Measurements from ENCODE around the gene HS6ST3. TPM values are rescaled to one million over a fixed set of nuclear protein-coding genes. Genes with fewer than 3 reads are reported as not detected.

Gene HS6ST3
- total and polyA plus RNA-seq, 2 donors (not counting 3 experiments of a cell fraction or from before 2014, with no cell fraction given) = 0.03 to 0.15 TPM

DNA sequence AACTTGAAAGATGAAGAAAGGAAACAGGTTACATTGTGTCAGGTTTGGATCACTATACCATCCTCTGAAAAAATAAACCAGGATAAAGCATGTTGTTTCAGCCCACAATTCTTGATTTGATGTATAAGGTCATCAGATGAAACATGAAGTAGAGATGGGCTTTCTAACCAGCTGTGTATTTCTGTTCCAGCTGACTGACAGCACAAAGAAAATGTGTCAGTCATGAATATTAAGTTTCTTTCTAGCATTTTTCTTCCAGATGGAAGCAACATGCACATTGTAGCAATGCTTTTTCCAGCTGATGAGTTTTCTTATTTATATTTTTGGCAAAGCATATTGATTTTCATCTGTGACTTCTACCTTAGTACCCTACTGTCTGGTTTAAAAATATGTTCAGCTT lies 704.8 kb downstream of the HS6ST3 start:
- ChIA-PET CTCF (no interaction called here), POLR2A (no interaction called here)
- intact Hi-C loops (cut with micrococcal nuclease) = no loop called here
- dilution Hi-C loops (cut with MboI; ENCODE audit: extremely low pct_ligation_motif_present, low sequenced_read_pairs) = no loop called here
- H3K9me1 ChIP-seq (replicated peaks; ENCODE audit: control insufficient read depth, extremely low read depth, insufficient read depth, low read length) = no peaks in the 10 kb centered on the region
- H3K4me2 ChIP-seq (ENCODE audit: insufficient read depth, low read length) = no peak overlapping the region
- H4K20me1 ChIP-seq (replicated peaks; ENCODE audit: control insufficient read depth, extremely low read depth, insufficient read depth, low read length) = no peaks in the 10 kb centered on the region
- H3K79me2 ChIP-seq (ENCODE audit: control insufficient read depth, insufficient read depth, low read length) = no peaks in the 10 kb centered on the region
- H3K4me1 ChIP-seq (ENCODE audit: control insufficient read depth, extremely low read depth, insufficient read depth, low read length) = no peaks in the 10 kb centered on the region
- H3K27ac ChIP-seq (ENCODE audit: insufficient read depth, low read depth, low read length) = no peak overlapping the region
- no peak overlapping the region for H3K9ac ChIP-seq (replicated peaks; ENCODE audit: extremely low read depth, insufficient read depth, low read length)
- no peaks in the 10 kb centered on the region for H3K27me3 ChIP-seq (ENCODE audit: control insufficient read depth in 2 of 2, insufficient read depth in 2 of 2, low read length in 2 of 2)
- no peaks in the 10 kb centered on the region for H3K9me3 ChIP-seq (replicated peaks; ENCODE audit: control insufficient read depth, insufficient read depth, low read length)
- TF ChIP-seq, protein P1, sequence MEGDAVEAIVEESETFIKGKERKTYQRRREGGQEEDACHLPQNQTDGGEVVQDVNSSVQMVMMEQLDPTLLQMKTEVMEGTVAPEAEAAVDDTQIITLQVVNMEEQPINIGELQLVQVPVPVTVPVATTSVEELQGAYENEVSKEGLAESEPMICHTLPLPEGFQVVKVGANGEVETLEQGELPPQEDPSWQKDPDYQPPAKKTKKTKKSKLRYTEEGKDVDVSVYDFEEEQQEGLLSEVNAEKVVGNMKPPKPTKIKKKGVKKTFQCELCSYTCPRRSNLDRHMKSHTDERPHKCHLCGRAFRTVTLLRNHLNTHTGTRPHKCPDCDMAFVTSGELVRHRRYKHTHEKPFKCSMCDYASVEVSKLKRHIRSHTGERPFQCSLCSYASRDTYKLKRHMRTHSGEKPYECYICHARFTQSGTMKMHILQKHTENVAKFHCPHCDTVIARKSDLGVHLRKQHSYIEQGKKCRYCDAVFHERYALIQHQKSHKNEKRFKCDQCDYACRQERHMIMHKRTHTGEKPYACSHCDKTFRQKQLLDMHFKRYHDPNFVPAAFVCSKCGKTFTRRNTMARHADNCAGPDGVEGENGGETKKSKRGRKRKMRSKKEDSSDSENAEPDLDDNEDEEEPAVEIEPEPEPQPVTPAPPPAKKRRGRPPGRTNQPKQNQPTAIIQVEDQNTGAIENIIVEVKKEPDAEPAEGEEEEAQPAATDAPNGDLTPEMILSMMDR (IDR thresholded peaks at IDR 0.05; ENCODE audit: extremely low read depth in 1 of 2, insufficient read depth in 1 of 2, low read depth in 1 of 2, low read length in 2 of 2) = no peak
- no peak overlapping the region for H2AFZ ChIP-seq (ENCODE audit: low read depth, low read length)
- DNase-seq (ENCODE audit: low read depth, low spot score) (no peak), FAIRE-seq (no peak)
- no peak overlapping the region for H3K4me3 ChIP-seq (replicated peaks in 1 of 3; ENCODE audit: insufficient read depth in 1 of 3, low read depth in 1 of 3, low read length in 3 of 3)
- no TSS peak for BruUV-seq (replicated peaks)
- no peaks in the 10 kb centered on the region for H3K36me3 ChIP-seq (ENCODE audit: control insufficient read depth in 2 of 2, extremely low read depth in 1 of 2, insufficient read depth in 2 of 2, low read length in 2 of 2)

DNA sequence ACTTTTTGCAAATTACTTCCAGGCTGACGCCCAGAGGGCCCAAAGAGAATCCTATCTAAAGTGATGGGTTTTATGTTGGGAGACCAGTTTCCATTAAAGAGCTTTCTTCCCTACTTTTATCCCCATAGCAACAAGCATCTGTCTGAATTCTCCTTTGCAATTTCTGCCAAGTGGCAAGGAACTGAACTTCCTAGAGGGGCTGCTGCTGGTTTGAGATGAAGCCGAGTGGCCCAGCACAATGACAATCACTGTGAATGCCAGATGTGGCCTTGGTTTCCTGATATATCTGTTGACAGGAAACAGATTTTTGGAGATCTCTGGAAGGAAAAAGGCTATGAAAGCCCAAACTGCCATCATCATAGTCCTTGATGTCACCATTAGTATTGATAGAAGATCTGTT lies 705.8 kb downstream of the HS6ST3 start:
- H3K4me2 ChIP-seq (ENCODE audit: insufficient read depth, low read length) = no peak overlapping the region
- H2AFZ ChIP-seq (ENCODE audit: low read depth, low read length) = no peak overlapping the region
- BruUV-seq (replicated peaks) = no TSS peak
- no peaks in the 10 kb centered on the region for H3K4me1 ChIP-seq (ENCODE audit: control insufficient read depth, extremely low read depth, insufficient read depth, low read length)
- H3K27ac ChIP-seq (ENCODE audit: insufficient read depth, low read depth, low read length) = no peak overlapping the region
- no peaks in the 10 kb centered on the region for H3K9me3 ChIP-seq (replicated peaks; ENCODE audit: control insufficient read depth, insufficient read depth, low read length)
- dilution Hi-C loops (cut with MboI; ENCODE audit: extremely low pct_ligation_motif_present, low sequenced_read_pairs) = no loop called here
- ChIA-PET POLR2A (no interaction called here), CTCF (no interaction called here)
- no peaks in the 10 kb centered on the region for H3K36me3 ChIP-seq (ENCODE audit: control insufficient read depth in 2 of 2, extremely low read depth in 1 of 2, insufficient read depth in 2 of 2, low read length in 2 of 2)
- FAIRE-seq (no peak), DNase-seq (ENCODE audit: low read depth, low spot score) (no peak)
- H3K4me3 ChIP-seq (replicated peaks in 1 of 3; ENCODE audit: insufficient read depth in 1 of 3, low read depth in 1 of 3, low read length in 3 of 3) = no peak overlapping the region
- no peaks in the 10 kb centered on the region for H3K79me2 ChIP-seq (ENCODE audit: control insufficient read depth, insufficient read depth, low read length)
- no peaks in the 10 kb centered on the region for H4K20me1 ChIP-seq (replicated peaks; ENCODE audit: control insufficient read depth, extremely low read depth, insufficient read depth, low read length)
- TF ChIP-seq GATA2 (IDR thresholded peaks at IDR 0.05; ENCODE audit: insufficient read depth, insufficient read length, low read depth, low read length) = no peak
- TF ChIP-seq POLR2AphosphoS5 (IDR thresholded peaks at IDR 0.05; ENCODE audit: insufficient read depth, low read depth, low read length) = no peak
- TF ChIP-seq FOS (IDR thresholded peaks at IDR 0.05; ENCODE audit: borderline replicate concordance, insufficient read depth, low read length) = no peak
- TF ChIP-seq JUN (IDR thresholded peaks at IDR 0.05; ENCODE audit: borderline replicate concordance, insufficient read depth, insufficient read length, low read depth) = no peak
- TF ChIP-seq MYC (IDR thresholded peaks at IDR 0.05; ENCODE audit: low read depth, low read length) = no peak
- no peak for TF ChIP-seq MAX (IDR thresholded peaks at IDR 0.05; ENCODE audit: insufficient read depth, insufficient read length)
- no peak for TF ChIP-seq POLR2A (IDR thresholded peaks at IDR 0.05; ENCODE audit: low read depth, low read length)
- TF ChIP-seq EZH2 (IDR thresholded peaks at IDR 0.05; ENCODE audit: borderline replicate concordance, low read depth, low read length, severe bottlenecking) = no peak
- TF ChIP-seq, protein P1 (IDR thresholded peaks at IDR 0.05; ENCODE audit: extremely low read depth in 1 of 2, insufficient read depth in 1 of 2, low read depth in 1 of 2, low read length in 2 of 2) = no peak
- no peak overlapping the region for H3K9ac ChIP-seq (replicated peaks; ENCODE audit: extremely low read depth, insufficient read depth, low read length)
- H3K27me3 ChIP-seq (ENCODE audit: control insufficient read depth in 2 of 2, insufficient read depth in 2 of 2, low read length in 2 of 2) = no peaks in the 10 kb centered on the region
- intact Hi-C loops (cut with micrococcal nuclease) = no loop called here
- H3K9me1 ChIP-seq (replicated peaks; ENCODE audit: control insufficient read depth, extremely low read depth, insufficient read depth, low read length) = no peaks in the 10 kb centered on the region

Data from endothelial cell of umbilical vein (primary cell).